ENCODE results near the gene GPNMB. TPM values are rescaled to one million over a fixed set of nuclear protein-coding genes. Genes with fewer than 3 reads are reported as not detected.
"Not testable (repeated sequence)": the region's sequence is repeated elsewhere in the genome, so short reads cannot be mapped to it uniquely, and the experiment has no call there.

GPNMB gene
- total RNA-seq, 4 donors from 2014 or later: 46.1 to 94.9 (median 60.7) TPM

DNA sequence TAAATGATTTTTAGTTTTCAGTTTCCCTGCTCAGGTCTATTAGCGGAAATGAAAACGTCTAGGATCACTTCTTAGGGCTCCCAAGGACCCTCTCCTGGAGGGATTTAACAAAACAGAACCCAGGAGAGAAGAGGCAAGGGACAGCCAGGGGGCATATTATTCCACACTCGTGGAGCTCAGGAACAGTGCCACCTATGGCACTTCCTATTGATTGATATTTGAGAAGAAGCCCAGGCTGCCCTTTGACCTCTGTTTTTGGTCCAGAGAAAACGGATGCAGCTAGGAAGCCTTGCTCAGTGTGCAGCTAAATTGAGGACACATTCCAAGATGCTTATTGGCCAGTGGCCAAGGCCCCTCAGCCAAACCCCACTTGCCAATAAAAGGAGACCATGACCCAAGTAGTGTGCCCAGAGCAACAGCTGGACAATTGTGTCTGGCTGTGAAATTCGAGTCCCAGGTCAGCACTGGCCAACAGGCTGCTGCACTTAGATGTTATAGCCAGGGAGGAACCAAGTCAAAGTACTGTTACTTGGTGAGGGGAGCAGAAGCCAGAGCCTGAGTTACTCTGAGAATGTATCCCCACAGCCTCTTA, 24.0 kb upstream of the GPNMB start:
- Histone ChIP-seq H3K27ac (replicated peaks in 1 of 4) (no peak overlapping the region), H3K9me3 (no peaks in the 10 kb centered on the region), H3K4me3 (no peak overlapping the region), H3K27me3 (no peaks in the 10 kb centered on the region), H3K4me1 (no peaks in the 10 kb centered on the region), H3K36me3 (no peaks in the 10 kb centered on the region)
- 49% methylated on average over 5 of the region's 5 CpGs for WGBS
- TF ChIP-seq POLR2A (IDR thresholded peaks at IDR 0.05; ENCODE audit: low read depth) (no peak), EP300 (IDR thresholded peaks at IDR 0.05) (no peak), POLR2AphosphoS5 (IDR thresholded peaks at IDR 0.05) (no peak)
- TF ChIP-seq, protein P1, sequence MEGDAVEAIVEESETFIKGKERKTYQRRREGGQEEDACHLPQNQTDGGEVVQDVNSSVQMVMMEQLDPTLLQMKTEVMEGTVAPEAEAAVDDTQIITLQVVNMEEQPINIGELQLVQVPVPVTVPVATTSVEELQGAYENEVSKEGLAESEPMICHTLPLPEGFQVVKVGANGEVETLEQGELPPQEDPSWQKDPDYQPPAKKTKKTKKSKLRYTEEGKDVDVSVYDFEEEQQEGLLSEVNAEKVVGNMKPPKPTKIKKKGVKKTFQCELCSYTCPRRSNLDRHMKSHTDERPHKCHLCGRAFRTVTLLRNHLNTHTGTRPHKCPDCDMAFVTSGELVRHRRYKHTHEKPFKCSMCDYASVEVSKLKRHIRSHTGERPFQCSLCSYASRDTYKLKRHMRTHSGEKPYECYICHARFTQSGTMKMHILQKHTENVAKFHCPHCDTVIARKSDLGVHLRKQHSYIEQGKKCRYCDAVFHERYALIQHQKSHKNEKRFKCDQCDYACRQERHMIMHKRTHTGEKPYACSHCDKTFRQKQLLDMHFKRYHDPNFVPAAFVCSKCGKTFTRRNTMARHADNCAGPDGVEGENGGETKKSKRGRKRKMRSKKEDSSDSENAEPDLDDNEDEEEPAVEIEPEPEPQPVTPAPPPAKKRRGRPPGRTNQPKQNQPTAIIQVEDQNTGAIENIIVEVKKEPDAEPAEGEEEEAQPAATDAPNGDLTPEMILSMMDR (IDR thresholded peaks at IDR 0.05): no peak
- intact Hi-C loops (cut with DNase I): no loop called here
- DNase-seq (ENCODE audit: extremely low spot score): no peak

DNA sequence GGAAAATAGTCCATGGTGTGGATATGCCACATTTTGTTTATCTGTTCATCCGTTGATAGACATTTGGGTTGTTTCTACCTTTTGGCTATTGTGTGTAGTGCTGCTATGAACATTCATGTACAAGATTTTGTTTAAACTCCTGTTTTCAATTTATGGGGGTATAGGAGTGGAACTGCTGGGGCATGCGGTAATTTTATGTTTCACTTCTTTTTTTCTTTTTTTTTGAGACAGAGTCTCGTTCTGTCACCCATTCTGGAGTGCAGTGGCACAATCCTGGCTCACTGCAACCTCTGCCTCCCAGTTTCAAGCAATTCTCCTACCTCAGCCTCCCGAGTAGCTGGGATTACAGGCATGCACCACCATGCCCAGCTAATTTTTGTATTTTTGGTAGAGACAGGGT, 22.2 kb upstream of the GPNMB start:
- H3K9me3 ChIP-seq; H3K27me3 ChIP-seq; DNase-seq (ENCODE audit: extremely low spot score); H3K4me3 ChIP-seq; H3K27ac ChIP-seq (replicated peaks in 1 of 4); H3K36me3 ChIP-seq; intact Hi-C loops (cut with DNase I); H3K4me1 ChIP-seq: not testable (repeated sequence)
- WGBS: 77% methylated on average over 4 of the region's 4 CpGs

DNA sequence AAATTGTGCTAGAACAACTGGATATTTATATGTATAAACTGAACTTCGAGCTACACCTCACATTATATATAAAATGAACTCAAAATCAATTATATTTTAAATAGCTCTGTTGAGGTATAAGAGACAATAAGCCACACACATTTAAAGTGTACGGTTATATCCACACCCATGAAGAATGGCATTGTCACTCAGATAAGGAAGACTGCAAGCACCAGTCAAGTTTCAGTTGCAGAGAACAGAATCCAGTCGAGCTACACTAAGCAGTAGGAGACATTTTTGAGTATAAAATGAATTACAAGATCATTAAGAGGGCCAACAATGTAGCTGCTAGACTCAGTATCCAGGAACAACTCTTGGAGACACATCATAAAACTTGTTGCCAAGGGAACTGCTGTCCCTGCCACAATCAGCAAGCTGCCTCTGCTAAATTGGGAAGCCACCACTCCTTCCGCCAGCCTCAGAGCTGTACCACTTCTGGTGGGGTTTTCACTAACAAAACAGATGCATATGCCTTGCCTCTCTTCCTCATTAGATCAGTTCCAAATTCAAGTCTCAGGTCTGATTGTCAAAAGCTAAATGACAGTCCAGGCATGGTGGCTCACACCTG, 19.6 kb upstream of the GPNMB start:
- Histone ChIP-seq H3K4me3 (no peak overlapping the region), H3K27me3 (no peaks in the 10 kb centered on the region), H3K27ac (replicated peaks in 1 of 4) (no peak overlapping the region), H3K9me3 (peaks cover 0 to 9% (median 0%) of the 10 kb centered on the region in 4 donors), H3K36me3 (no peaks in the 10 kb centered on the region), H3K4me1 (no peaks in the 10 kb centered on the region)
- DNase-seq (ENCODE audit: extremely low spot score): no peak
- intact Hi-C loops (cut with DNase I): no loop called here
- TF ChIP-seq POLR2AphosphoS5 (IDR thresholded peaks at IDR 0.05): no peak
- no peak for TF ChIP-seq EP300 (IDR thresholded peaks at IDR 0.05)
- TF ChIP-seq, protein P1 (IDR thresholded peaks at IDR 0.05): no peak
- no peak for TF ChIP-seq POLR2A (IDR thresholded peaks at IDR 0.05; ENCODE audit: low read depth)
- 71% methylated on average over 4 of the region's 4 CpGs for WGBS

DNA sequence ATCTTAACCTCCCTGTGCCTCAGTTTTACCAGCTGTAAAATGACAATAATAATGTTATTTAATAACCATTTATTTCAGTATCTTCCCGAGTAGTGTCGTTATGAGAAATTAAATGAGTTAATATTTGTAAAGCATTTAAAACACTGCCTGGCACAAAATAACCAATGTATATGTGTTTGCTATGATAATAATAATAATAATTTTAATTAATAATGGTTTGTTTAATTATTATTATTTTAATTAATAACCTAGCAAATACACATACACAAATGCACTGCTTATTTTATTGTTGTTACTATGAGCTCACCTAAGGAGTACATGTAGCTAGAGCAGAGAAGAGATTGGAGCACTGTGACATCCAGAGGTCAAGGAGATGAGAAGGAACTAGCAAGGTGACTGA, 18.2 kb upstream of the GPNMB start:
- intact Hi-C loops (cut with DNase I): no loop called here
- WGBS: 97% methylated on average over 2 of the region's 2 CpGs
- H3K27ac ChIP-seq (replicated peaks in 1 of 4): no peak overlapping the region
- DNase-seq (ENCODE audit: extremely low spot score): no peak
- H3K27me3 ChIP-seq: no peaks in the 10 kb centered on the region
- no peak overlapping the region for H3K4me3 ChIP-seq
- TF ChIP-seq EP300 (IDR thresholded peaks at IDR 0.05) (no peak), POLR2A (IDR thresholded peaks at IDR 0.05; ENCODE audit: low read depth) (no peak)
- TF ChIP-seq, protein P1 (IDR thresholded peaks at IDR 0.05): no peak
- H3K4me1 ChIP-seq: no peaks in the 10 kb centered on the region
- peaks cover 0 to 9% (median 0%) of the 10 kb centered on the region in 4 donors for H3K9me3 ChIP-seq
- no peaks in the 10 kb centered on the region for H3K36me3 ChIP-seq

DNA sequence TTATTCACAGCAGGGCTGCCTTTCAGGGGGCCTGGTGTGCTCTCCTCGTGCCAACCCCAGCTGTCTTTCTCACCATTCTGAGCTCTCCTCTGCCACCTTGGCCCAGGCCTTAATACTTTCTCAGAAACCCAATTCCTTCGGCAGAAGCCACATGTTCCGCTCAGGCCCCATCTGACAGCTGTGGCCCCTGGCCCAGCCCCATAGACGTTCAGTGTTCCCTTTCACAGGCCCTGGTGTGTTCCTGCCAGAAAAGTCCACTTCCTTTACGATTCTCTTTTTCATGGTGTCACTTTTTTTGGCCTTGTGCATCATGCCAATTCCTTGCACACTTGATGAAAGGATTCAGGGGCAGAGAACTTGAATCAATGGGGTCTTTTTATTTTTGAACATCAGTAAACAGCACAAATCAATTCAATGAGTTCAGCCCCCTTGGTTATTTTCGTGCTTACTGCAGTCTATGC, 15.9 kb upstream of the GPNMB start:
- Histone ChIP-seq H3K4me3 (no peak overlapping the region), H3K4me1 (no peaks in the 10 kb centered on the region), H3K27ac (replicated peaks in 1 of 4) (no peak overlapping the region), H3K27me3 (no peaks in the 10 kb centered on the region), H3K9me3 (peaks cover 0 to 9% (median 0%) of the 10 kb centered on the region in 4 donors), H3K36me3 (no peaks in the 10 kb centered on the region)
- DNase-seq (ENCODE audit: extremely low spot score): no peak
- intact Hi-C loops (cut with DNase I): no loop called here
- TF ChIP-seq, protein P1 (IDR thresholded peaks at IDR 0.05): no peak
- no peak for TF ChIP-seq EP300 (IDR thresholded peaks at IDR 0.05)
- TF ChIP-seq POLR2A (IDR thresholded peaks at IDR 0.05; ENCODE audit: low read depth): no peak
- TF ChIP-seq POLR2AphosphoS5 (IDR thresholded peaks at IDR 0.05): no peak
- 69% methylated on average over 6 of the region's 6 CpGs for WGBS

Data from esophagus muscularis mucosa (tissue), 4 donors.